Immature natural killer cell (primary cell): ENCODE measurements around the gene FASN. TPM values are rescaled to one million over a fixed set of nuclear protein-coding genes. Genes with fewer than 3 reads are reported as not detected.
"Not testable (repeated sequence)": the region's sequence is repeated elsewhere in the genome, so short reads cannot be mapped to it uniquely, and the experiment has no call there.

Experiments
- DNase-seq, 3 donors: peaks; one replicate each; pipeline ENCODE4 v3.0.0; 2022; ENCODE audit warnings: mixed read lengths in 1 of 3
- H3K27ac Mint-ChIP-seq, 6 donors: one replicate each; pipeline ENCODE4 v1.8.0; 2020; ENCODE audit warnings: mixed read lengths in 6 of 6, mild to moderate bottlenecking in 5 of 6, inconsistent platforms in 4 of 6, moderate library complexity in 3 of 6
- H3K27me3 Mint-ChIP-seq, 3 donors: one replicate each; pipeline ENCODE4 v1.8.0; 2020 to 2021; ENCODE audit warnings: low read depth in 3 of 3, mild to moderate bottlenecking in 3 of 3, mixed read lengths in 3 of 3, moderate library complexity in 3 of 3, inconsistent platforms in 1 of 3
- H3K36me3 Mint-ChIP-seq, 3 donors: one replicate each; pipeline ENCODE4 v1.8.0; 2020; ENCODE audit warnings: mixed read lengths in 3 of 3, inconsistent platforms in 2 of 3, mild to moderate bottlenecking in 2 of 3
- H3K4me1 Mint-ChIP-seq, 2 donors: one replicate each; pipeline ENCODE4 v1.8.0; 2020; ENCODE audit warnings: inconsistent platforms in 2 of 2, mild to moderate bottlenecking in 2 of 2, mixed read lengths in 2 of 2, moderate library complexity in 1 of 2
- H3K4me3 Mint-ChIP-seq, 5 donors: one replicate each; pipeline ENCODE4 v1.8.0; 2020; ENCODE audit warnings: mild to moderate bottlenecking in 5 of 5, mixed read lengths in 5 of 5, inconsistent platforms in 3 of 5, moderate library complexity in 3 of 5
- H3K9me3 Mint-ChIP-seq, 6 donors: one replicate each; pipeline ENCODE4 v1.8.0; 2020; ENCODE audit warnings: mild to moderate bottlenecking in 6 of 6, mixed read lengths in 6 of 6, inconsistent platforms in 4 of 6, moderate library complexity in 3 of 6
- polyA plus RNA-seq, 3 donors: library from polyadenylated mRNA; unstranded; fragments of 300-500 nt; fragmentation: Illumina TruSeq; gene quantifications; one replicate each; pipeline ENCODE4 v1.2.3, GENCODE V29; 2021

Gene FASN
- polyA plus RNA-seq: 1 to 10 TPM in 1 of 3 donors, under 1 TPM in 2; 0.10 to 2.7 (median 0.23) TPM

GRCh38 chr17:82098169-82098938, at the start of gene FASN:
FASN (minus strand) TSS chr17:82098236; CDS start chr17:82096445, 1,791 bp downstream.
- H3K9me3 Mint-ChIP-seq: no peaks in the 10 kb centered on the region
- H3K4me3 Mint-ChIP-seq: peak within 1 kb of the TSS; percentile 35 to 73 (median 65)
- DNase-seq: peak; percentile 91 to 93 (median 92)
- peak within 1 kb of the TSS in 2 of 6 donors; percentile 32 to 46 for H3K27ac Mint-ChIP-seq
- H3K36me3 Mint-ChIP-seq: no peaks in the 10 kb centered on the region
- peaks cover 0 to 9% of the 10 kb centered on the region in 2 donors for H3K4me1 Mint-ChIP-seq
- peaks cover 0 to 8% (median 0%) of the 10 kb centered on the region in 3 donors for H3K27me3 Mint-ChIP-seq

- Mint-ChIP-seq H3K4me3 (no peak overlapping the region), H3K4me1 (no peaks in the 10 kb centered on the region), H3K27ac (peak overlapping the region in 1 of 6 donors; percentile 70), H3K36me3 (peaks cover 8 to 11% (median 10%) of the 10 kb centered on the region in 3 donors), H3K27me3 (peaks cover 1 to 4% (median 2%) of the 10 kb centered on the region in 3 donors), H3K9me3 (no peaks in the 10 kb centered on the region)
- DNase-seq: no peak
Measured at GRCh38 chr17:82146663-82147654, 48.9 kb upstream of the FASN start.

DNA sequence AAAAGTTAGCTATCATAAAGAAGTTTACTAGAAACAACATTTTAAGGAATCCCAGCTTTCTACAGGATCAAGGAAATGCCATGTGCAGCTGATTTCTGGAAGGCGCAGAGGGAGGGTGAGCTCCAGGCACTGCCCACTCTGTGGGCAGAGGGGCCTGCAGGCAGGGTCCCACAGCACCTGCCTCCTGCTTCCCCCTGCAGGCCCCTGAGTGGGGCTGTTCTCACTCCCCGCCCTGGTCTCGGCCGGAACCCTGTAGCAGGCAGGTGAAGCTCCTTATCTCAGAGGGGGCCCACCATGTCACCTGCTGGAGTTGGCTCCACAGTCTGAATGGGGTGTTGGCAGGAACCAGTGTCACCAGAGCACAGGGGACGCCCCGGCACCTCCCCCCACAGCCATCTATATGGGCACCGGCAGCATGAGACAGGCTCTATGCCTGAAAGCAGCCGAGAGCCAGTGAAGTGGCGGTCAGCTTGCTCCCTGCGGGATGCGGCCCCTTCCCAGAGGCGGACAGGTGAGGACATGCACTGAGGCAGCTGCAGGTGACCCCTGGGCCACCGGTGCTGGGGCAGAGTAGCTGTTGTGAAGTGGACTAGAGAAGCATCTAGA, 47.6 kb upstream of the FASN start:
- no peak overlapping the region for H3K4me3 Mint-ChIP-seq
- H3K36me3 Mint-ChIP-seq: peaks cover 8 to 11% (median 10%) of the 10 kb centered on the region in 3 donors
- DNase-seq: no peak
- H3K27me3 Mint-ChIP-seq: peaks cover 1 to 4% (median 2%) of the 10 kb centered on the region in 3 donors
- no peak overlapping the region for H3K27ac Mint-ChIP-seq
- no peaks in the 10 kb centered on the region for H3K4me1 Mint-ChIP-seq
- H3K9me3 Mint-ChIP-seq: no peaks in the 10 kb centered on the region

DNA sequence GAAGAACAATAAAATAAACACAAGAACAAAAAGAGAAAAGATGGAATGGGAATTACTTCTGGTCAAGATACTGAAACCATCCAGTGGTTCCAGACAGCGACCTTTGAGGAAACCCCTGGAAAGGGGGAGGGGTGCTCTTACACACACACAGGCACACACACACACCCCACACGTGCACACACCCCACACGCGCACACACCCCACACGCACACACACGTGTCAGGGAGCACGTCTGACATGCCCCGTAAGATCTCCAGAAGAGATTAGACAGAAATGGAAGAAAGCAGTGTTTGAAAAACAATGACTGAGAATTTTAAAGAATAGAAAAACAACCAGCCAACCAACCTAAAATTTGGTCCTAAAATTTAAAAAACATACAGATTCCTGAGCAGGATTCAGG, 45.3 kb upstream of the FASN start:
- Mint-ChIP-seq H3K9me3 (no peaks in the 10 kb centered on the region), H3K36me3 (peaks cover 8 to 11% (median 10%) of the 10 kb centered on the region in 3 donors), H3K4me3 (no peak overlapping the region), H3K4me1 (no peaks in the 10 kb centered on the region), H3K27me3 (peaks cover 0 to 4% (median 3%) of the 10 kb centered on the region in 3 donors), H3K27ac (peak overlapping the region in 2 of 6 donors; percentile 7 to 37)
- no peak for DNase-seq

- DNase-seq, H3K27ac Mint-ChIP-seq: not testable (repeated sequence)
Measured at GRCh38 chr17:82139961-82140360, 41.9 kb upstream of the FASN start.

DNA sequence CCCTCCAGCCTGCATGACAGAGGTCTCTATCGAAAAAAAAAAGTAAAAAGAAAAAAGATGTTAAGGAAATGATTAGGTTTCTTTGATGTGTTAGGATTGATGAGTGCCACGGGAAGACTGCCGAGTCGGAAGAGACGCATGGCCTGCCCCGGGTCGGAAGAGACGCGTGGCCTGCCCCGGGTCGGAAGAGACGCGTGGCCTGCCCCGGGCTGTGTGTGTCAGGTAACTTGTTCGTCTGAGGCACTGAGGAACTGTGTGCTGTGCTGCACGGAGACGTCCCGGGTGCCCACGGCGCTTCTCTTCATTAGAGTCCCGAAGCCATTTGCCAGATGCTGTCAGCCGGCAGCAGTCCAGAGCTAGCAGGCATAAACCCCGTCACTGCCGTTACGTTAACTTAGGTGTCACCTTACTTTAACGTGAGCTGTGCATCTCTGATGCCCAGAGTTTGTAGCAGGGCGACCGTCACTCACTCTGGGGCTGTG, 40.5 kb upstream of the FASN start:
- H3K36me3 Mint-ChIP-seq: no peaks in the 10 kb centered on the region
- no peak for DNase-seq
- H3K4me3 Mint-ChIP-seq: no peak overlapping the region
- H3K27ac Mint-ChIP-seq: no peak overlapping the region
- no peaks in the 10 kb centered on the region for H3K9me3 Mint-ChIP-seq
- no peaks in the 10 kb centered on the region for H3K4me1 Mint-ChIP-seq
- peaks cover 0 to 3% (median 0%) of the 10 kb centered on the region in 3 donors for H3K27me3 Mint-ChIP-seq

More at GRCh38 chr17:82139961-82140360, 41.9 kb upstream of the FASN start:
- not testable (repeated sequence) for H3K4me1 Mint-ChIP-seq, H3K27me3 Mint-ChIP-seq, H3K4me3 Mint-ChIP-seq, H3K36me3 Mint-ChIP-seq, H3K9me3 Mint-ChIP-seq

- Mint-ChIP-seq H3K27me3 (peaks cover 0 to 2% (median 0%) of the 10 kb centered on the region in 3 donors), H3K4me1 (no peaks in the 10 kb centered on the region), H3K9me3 (no peaks in the 10 kb centered on the region), H3K27ac (no peak overlapping the region), H3K4me3 (no peak overlapping the region), H3K36me3 (peaks cover 0 to 4% (median 0%) of the 10 kb centered on the region in 3 donors)
- DNase-seq: no peak
Measured at GRCh38 chr17:82134101-82134500, 36.1 kb upstream of the FASN start.

- H3K4me1 Mint-ChIP-seq, H3K9me3 Mint-ChIP-seq: not testable (repeated sequence)
Measured at GRCh38 chr17:82133166-82133953, 35.3 kb upstream of the FASN start.

DNA sequence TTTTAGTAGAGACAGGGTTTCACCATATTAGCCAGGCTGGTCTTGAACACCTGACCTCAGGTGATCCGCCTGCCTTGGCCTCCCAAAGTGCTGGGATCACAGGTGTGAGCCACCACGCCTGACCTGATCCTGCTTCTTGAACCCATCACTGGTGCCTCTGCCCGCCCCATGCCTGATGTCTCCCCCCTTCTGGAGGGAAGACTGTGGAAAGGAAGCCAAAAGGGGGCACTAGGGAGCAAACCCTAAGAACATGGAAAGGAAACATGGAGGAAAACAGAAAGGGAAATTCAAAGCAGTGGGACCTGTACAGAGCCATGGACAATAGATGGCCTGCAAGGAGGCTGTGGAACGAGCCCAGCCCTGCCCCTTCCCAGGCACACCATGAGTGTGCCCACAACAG, 31.1 kb upstream of the FASN start:
- H3K4me3 Mint-ChIP-seq: no peak overlapping the region
- no peaks in the 10 kb centered on the region for H3K9me3 Mint-ChIP-seq
- no peaks in the 10 kb centered on the region for H3K27me3 Mint-ChIP-seq
- no peak for DNase-seq
- H3K4me1 Mint-ChIP-seq: peaks cover 5 to 9% of the 10 kb centered on the region in 2 donors
- peaks cover 4 to 12% (median 7%) of the 10 kb centered on the region in 3 donors for H3K36me3 Mint-ChIP-seq
- no peak overlapping the region for H3K27ac Mint-ChIP-seq

More at GRCh38 chr17:82133166-82133953, 35.3 kb upstream of the FASN start:
- H3K27ac Mint-ChIP-seq, H3K4me3 Mint-ChIP-seq, H3K27me3 Mint-ChIP-seq, H3K36me3 Mint-ChIP-seq, DNase-seq: not testable (repeated sequence)

- Mint-ChIP-seq H3K9me3 (no peaks in the 10 kb centered on the region), H3K4me1 (peaks cover 5 to 9% of the 10 kb centered on the region in 2 donors), H3K27ac (no peak overlapping the region), H3K27me3 (no peaks in the 10 kb centered on the region), H3K36me3 (peaks cover 4 to 19% (median 14%) of the 10 kb centered on the region in 3 donors), H3K4me3 (no peak overlapping the region)
- no peak for DNase-seq
Measured at GRCh38 chr17:82128287-82128686, 30.3 kb upstream of the FASN start.

GRCh38 chr17:82127704-82128103, 29.7 kb upstream of the FASN start:
- no peak for DNase-seq
- Mint-ChIP-seq H3K4me1 (peaks cover 5 to 9% of the 10 kb centered on the region in 2 donors), H3K36me3 (peaks cover 4 to 19% (median 14%) of the 10 kb centered on the region in 3 donors), H3K27me3 (no peaks in the 10 kb centered on the region), H3K9me3 (no peaks in the 10 kb centered on the region), H3K4me3 (no peak overlapping the region), H3K27ac (no peak overlapping the region)

- H3K9me3 Mint-ChIP-seq: no peaks in the 10 kb centered on the region
- H3K4me3 Mint-ChIP-seq: no peak overlapping the region
- no peaks in the 10 kb centered on the region for H3K27me3 Mint-ChIP-seq
- no peak for DNase-seq
- no peak overlapping the region for H3K27ac Mint-ChIP-seq
- peaks cover 4 to 18% (median 14%) of the 10 kb centered on the region in 3 donors for H3K36me3 Mint-ChIP-seq
- H3K4me1 Mint-ChIP-seq: peaks cover 5 to 9% of the 10 kb centered on the region in 2 donors
Measured at GRCh38 chr17:82127315-82127595, 29.2 kb upstream of the FASN start.
